Psoas muscle (tissue), 8 donors: ENCODE results near the gene YAP1. TPM values are rescaled to one million over a fixed set of nuclear protein-coding genes. Genes with fewer than 3 reads are reported as not detected.
A peak's percentile ranks its signal among the peaks of the same experiment; 100 is the strongest.

Experiments used
- ATAC-seq, 4 donors: fragments of 200-7000 bp; cut with Tn5 transposase; one replicate each; pipeline ENCODE4 v1.9.1; 2020; ENCODE audit warnings: moderate library complexity in 3 of 4, mild to moderate bottlenecking in 2 of 4
- DNase-seq, 2 donors: peaks; one replicate each; pipeline ENCODE4 v3.0.0-alpha.2; 2020
- H3K27ac ChIP-seq: fragments of 200-600 bp; one replicate; pipeline ENCODE4 v1.8.0; 2022
- H3K27me3 ChIP-seq, 3 donors: fragments of 200-600 bp in 1 of 3; one replicate each; pipeline versions ENCODE4 v1.6.1 to v1.8.0; 2013 to 2022; ENCODE audit warnings: low read length in 2 of 3, mild to moderate bottlenecking in 2 of 3, moderate library complexity in 1 of 3; ENCODE audit not compliant: insufficient read depth in 3 of 3
- H3K36me3 ChIP-seq, 2 donors: fragments of 200-600 bp in 1 of 2; one replicate each; pipeline versions ENCODE4 v1.6.1 to v1.8.0; 2013 to 2022; ENCODE audit warnings: low read depth in 1 of 2, mild to moderate bottlenecking in 1 of 2, moderate library complexity in 1 of 2; ENCODE audit not compliant: insufficient read depth in 1 of 2
- H3K4me1 ChIP-seq: fragments of 200-600 bp; one replicate; pipeline ENCODE4 v1.8.0; 2022
- H3K4me3 ChIP-seq: fragments of 200-600 bp; one replicate; pipeline ENCODE4 v1.8.0; 2022; ENCODE audit warnings: mild to moderate bottlenecking
- H3K9me3 ChIP-seq: fragments of 200-600 bp; one replicate; pipeline ENCODE4 v1.8.0; 2022
- CTCF ChIP-seq: fragments of 200-600 bp; IDR thresholded peaks from one replicate; pipeline ENCODE4 v1.8.0; 2022; ENCODE audit warnings: antibody characterized with exemption
- WGBS, 3 donors: extraction: QIAGEN DNeasy Blood & Tissue Kit; methylation state at CpG; one replicate each; pipeline versions ENCODE4 v1.1.6 to v1.1.7; 2013; 5-methylcytosine and 5-hydroxymethylcytosine counted together
- intact Hi-C, 2 donors: fragments of 100-400 bp; cut with DNase I; formaldehyde crosslinking; loops; one replicate each; pipeline versions ENCODE4 v1.11.0 to v1.14.2; 2022
- polyA plus RNA-seq, 3 donors: library from polyadenylated mRNA; stranded (reverse); fragments of 200-250 nt; gene quantifications; one replicate each; pipeline ENCODE4 v1.2.3, GENCODE V29; 2013
- total RNA-seq, 4 donors: library from RNA; stranded (reverse); fragmentation: NEBNext Ultra II Directional in 2 of 4; extraction: Animal tissue kit (Norgen Biotek cat#: 25700) in 2 of 4; gene quantifications; one replicate each; pipeline versions ENCODE4 v1.2.1 to v1.2.4, GENCODE V29; 2021 to 2023
- donor health status: healthy with polysubstance abuse.
- donor health status: DM: no; HTN: no; CAD: no; lungs with moderate emphysema.
- donor health status: Bipolar disorder and iron deficiency.
- donor health status: healthy.
- donor health status: DM: yes; HTN: yes; CAD: no.
- donor health status: DM: no; HTN: no; CAD: no.
- donor health status: DM: no; HTN: no; CAD: no.
- donor health status: DM: yes; HTN: yes; CAD: no.

Gene YAP1
- total and polyA plus RNA-seq, 7 donors = 11.5 to 124 (median 42.3) TPM

- H3K27me3 ChIP-seq = no peaks in the 10 kb centered on the region
- H3K4me3 ChIP-seq = peak overlapping the region; percentile 10
- peak overlapping the region; percentile 17 for H3K27ac ChIP-seq
- 60 to 74% (median 71%) methylated on average over 4 of the region's 4 CpGs for WGBS, 3 donors
- DNase-seq (no peak), ATAC-seq (no peak)
- no peaks in the 10 kb centered on the region for H3K9me3 ChIP-seq
- H3K4me1 ChIP-seq = peaks cover 51% of the 10 kb centered on the region
- TF ChIP-seq CTCF = no peak
- intact Hi-C loops = loop anchor here (5.0 kb wide), 3 partner anchors 38 to 83 kb away; no protein-coding TSS in a partner anchor
- H3K36me3 ChIP-seq = no peaks in the 10 kb centered on the region
Measured at GRCh38 chr11:102114032-102114431, 3.8 kb downstream of the YAP1 start.

- H3K27me3 ChIP-seq = no peaks in the 10 kb centered on the region
- intact Hi-C loops = no loop called here
- H3K4me1 ChIP-seq = peaks cover 65% of the 10 kb centered on the region
- H3K9me3 ChIP-seq = no peaks in the 10 kb centered on the region
- ATAC-seq = no peak
- no peak for TF ChIP-seq CTCF
- no peak overlapping the region for H3K4me3 ChIP-seq
- DNase-seq = no peak
- H3K36me3 ChIP-seq = no peaks in the 10 kb centered on the region
- peak overlapping the region; percentile 36 for H3K27ac ChIP-seq
Measured at GRCh38 chr11:102115557-102115956, 5.3 kb downstream of the YAP1 start.

GRCh38 chr11:102116453-102117205 lies 6.4 kb downstream of the YAP1 start:
- intact Hi-C loops = no loop called here
- DNase-seq (no peak), ATAC-seq (no peak)
- H3K27me3 ChIP-seq = no peaks in the 10 kb centered on the region
- 78 to 83% (median 79%) methylated on average over 2 of the region's 2 CpGs for WGBS, 3 donors
- peak overlapping the region; percentile 36 for H3K27ac ChIP-seq
- no peak for TF ChIP-seq CTCF
- no peak overlapping the region for H3K4me3 ChIP-seq
- no peaks in the 10 kb centered on the region for H3K36me3 ChIP-seq
- no peaks in the 10 kb centered on the region for H3K9me3 ChIP-seq
- H3K4me1 ChIP-seq = peaks cover 75% of the 10 kb centered on the region

- DNase-seq (no peak), ATAC-seq (no peak)
- Histone ChIP-seq H3K27me3 (no peaks in the 10 kb centered on the region), H3K27ac (peak overlapping the region; percentile 39), H3K4me3 (peak overlapping the region; percentile 21), H3K36me3 (no peaks in the 10 kb centered on the region), H3K4me1 (peaks cover 80% of the 10 kb centered on the region), H3K9me3 (no peaks in the 10 kb centered on the region)
- intact Hi-C loops = no loop called here
- 28 to 41% (median 35%) methylated on average over 4 of the region's 4 CpGs for WGBS, 3 donors
- no peak for TF ChIP-seq CTCF
Measured at GRCh38 chr11:102117472-102118113, 7.3 kb downstream of the YAP1 start.
